ENCODE data around the gene HIPK2. TPM values are rescaled to one million over a fixed set of nuclear protein-coding genes. Genes with fewer than 3 reads are reported as not detected.

HIPK2 gene
- total RNA-seq, 1 donor from 2014 or later: 186 TPM

GRCh38 chr7:139735466-139735865 lies 42.3 kb downstream of the HIPK2 start:
- no peak for DNase-seq (ENCODE audit: low read depth)

GRCh38 chr7:139734395-139734794 lies 43.4 kb downstream of the HIPK2 start:
- peak; percentile 87 for DNase-seq (ENCODE audit: low read depth)

GRCh38 chr7:139733751-139734150 lies 44.0 kb downstream of the HIPK2 start:
- DNase-seq (ENCODE audit: low read depth): no peak

GRCh38 chr7:139732471-139733167 lies 45.2 kb downstream of the HIPK2 start:
- no peak for DNase-seq (ENCODE audit: low read depth)

DNA sequence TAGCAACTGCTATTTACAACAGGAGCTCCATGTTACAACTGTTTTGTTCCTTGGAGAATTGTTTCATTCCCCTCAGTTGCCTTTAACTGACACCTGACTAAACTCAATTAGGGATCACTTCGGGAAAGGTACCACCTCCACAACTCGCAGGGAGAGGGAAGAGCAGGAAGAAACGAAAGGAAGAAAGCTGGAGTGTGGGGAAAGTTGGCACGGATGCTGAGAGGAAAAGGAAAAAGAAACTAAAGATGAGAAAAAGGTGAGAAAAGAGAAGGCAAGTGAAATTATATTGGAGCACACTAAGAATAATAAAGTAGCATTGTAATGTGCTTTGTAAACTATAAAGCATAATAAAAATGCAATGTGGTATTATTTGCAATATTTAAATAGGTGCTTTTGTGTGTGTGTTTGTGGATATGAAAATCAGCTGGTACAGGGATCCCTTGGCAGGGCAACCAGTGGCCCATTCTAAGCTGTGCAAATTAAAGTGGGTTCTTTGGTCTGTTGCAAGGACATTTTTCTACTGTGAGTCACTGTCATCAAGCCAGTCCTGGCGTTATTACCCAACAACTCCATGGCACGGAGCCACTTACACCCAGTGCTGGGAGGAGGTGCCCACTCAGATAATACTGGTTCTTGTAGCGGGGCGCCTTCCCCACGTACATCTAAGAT lies 45.9 kb downstream of the HIPK2 start:
- DNase-seq (ENCODE audit: low read depth): peak; percentile 98

- DNase-seq (ENCODE audit: low read depth): peak; percentile 77
Measured at GRCh38 chr7:139730746-139731612, 46.8 kb downstream of the HIPK2 start.

DNA sequence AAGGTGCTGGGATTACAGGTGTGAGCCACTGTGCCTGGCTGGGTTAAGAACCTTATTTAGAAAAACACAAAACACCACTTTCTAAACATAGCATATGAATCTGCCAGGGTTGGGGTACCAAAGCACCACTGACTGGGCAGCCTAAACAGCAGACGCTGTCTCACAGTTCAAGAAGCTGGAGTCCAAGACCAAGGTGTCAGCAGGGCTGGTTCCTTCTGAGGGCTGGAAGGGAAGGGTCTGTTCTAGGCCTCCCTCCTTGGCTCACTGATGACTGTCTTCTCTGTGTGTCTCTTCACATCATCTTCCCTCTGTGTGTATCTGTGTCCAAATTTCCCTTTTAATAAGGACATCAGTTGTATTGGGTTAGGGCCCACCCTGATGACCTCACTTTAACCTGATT lies 49.6 kb downstream of the HIPK2 start:
- no peak for DNase-seq (ENCODE audit: low read depth)

DNA sequence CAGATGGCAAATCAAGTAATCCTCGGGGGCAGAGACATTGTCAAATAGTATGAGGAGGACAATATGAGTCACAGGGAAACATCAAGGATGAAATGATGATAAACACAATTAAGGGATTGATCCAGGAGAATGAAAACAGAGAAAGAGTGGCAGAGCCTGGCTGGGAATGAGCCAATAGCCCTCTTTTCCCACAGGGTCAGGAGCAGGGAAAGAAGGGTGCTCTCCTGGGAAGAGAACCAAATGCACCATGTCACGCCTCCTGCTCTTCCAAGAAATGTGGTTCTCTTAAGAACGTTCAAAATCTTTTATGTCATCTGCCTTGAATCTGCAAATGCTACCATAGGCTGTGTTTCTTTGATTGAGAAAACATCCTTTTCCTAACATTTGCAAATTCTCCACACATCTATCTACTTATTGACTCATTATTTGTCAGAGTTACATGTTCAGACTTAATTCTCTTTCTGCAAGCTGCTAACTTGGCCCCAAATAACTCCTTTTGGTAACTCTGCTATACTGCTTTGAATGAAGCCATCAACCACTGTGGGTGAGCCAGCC lies 50.6 kb downstream of the HIPK2 start:
- peak; percentile 59 for DNase-seq (ENCODE audit: low read depth)

DNA sequence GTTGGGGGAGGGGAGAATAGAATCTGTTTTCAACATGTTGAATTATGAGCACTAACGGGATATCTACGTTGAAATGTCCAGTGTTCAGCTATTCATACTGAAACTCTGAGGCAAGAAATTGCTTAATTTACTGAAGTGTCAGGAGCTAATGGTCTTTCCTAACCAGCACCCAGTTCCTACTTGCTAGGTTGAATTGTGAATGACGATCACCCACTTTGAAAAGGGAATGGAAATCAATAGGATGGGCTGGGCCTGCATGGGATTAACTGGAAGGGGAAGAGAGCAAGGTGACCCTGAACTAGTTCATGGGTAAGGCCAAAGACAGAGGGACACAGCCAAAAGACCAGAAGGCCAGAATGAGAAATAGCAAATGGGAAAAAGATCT lies 51.3 kb downstream of the HIPK2 start:
- no peak for DNase-seq (ENCODE audit: low read depth)

DNA sequence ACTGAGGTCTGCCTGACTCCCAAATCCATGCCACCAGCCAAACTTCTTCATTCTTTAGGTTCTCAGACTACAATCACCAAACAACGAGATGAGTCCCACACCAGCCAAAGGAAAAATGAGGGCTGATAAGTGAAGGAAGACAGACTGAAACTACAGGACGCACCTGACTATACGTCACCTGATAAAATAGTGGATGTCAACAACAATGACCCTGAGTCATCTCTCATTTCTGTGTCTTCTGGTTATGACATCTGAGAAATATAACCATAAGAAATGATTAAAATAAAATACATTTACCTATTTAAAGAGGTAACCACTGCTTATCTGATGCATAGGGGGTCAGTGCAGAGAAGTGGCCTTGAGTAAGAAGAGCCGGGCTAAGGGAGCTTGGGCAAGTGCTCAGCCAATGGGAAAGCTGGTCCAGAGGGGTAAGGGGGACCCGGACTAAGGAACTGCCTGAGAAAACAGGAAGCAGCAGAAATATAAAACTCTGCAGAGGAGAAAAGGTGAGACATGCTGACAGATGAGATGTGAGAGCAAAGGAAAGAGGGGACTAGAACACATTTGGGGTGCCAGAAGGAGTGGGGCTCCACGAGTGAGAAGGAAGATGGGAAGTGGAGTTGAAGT lies 51.8 kb downstream of the HIPK2 start:
- no peak for DNase-seq (ENCODE audit: low read depth)

- peak; percentile 64 for DNase-seq (ENCODE audit: low read depth)
Measured at GRCh38 chr7:139725077-139725476, 52.7 kb downstream of the HIPK2 start.

DNA sequence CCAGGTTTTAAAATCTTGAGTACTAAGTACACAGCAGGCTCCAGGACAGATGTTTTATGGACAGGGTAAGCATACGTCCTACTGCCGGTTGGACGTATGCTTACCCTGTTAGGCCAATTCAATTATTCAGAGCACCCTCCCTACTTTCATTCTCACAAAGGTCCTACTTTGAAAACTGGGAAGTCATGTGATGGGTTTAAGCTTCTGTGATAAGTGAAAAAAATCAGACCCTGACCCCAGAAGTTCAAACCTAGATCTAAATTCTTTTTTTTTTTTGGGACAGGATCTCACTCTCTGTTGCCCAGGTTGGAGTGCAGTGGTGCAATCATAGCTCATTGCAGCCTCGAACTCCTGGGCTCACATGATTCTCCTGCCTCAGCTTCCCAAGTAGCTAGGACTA lies 55.2 kb downstream of the HIPK2 start:
- no peak for DNase-seq (ENCODE audit: low read depth)

DNA sequence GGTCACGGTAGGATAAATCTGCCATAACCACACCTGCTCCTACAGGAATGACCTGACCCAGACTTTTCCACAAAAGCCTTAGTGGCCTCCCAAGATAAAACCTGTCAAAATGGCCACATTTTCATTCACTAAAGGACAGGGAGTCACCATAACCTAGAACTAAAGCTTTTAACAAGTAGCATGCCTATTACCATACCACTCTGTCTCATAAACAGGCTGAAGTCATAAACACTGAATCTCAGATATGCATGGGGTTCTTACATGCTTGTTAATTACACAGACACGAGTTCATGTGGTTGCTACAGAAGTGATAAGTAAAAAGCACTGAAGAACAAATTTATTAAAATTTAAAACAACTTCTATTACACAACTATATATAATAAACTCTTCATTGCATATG lies 56.0 kb downstream of the HIPK2 start:
- DNase-seq (ENCODE audit: low read depth): no peak

DNA sequence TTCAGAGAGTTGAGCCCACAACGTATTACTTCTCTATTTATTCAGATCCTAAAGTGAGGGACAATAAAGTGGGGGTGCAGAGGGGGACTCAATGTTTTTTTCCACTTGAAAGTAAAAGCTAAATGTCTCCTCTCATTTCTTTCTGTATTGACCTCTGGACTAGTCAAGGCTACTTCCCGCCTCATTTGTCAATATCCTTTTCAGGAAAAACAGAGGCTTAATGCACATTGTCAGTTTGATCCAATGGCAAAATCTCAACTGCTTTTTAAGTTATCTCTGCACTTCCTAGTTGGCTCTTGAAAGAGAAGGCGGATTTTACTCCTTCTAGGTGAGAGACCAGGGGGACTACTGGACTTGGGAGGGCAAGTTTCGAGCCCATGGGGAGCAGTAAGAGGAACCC lies 56.4 kb downstream of the HIPK2 start:
- no peak for DNase-seq (ENCODE audit: low read depth)

- no peak for DNase-seq (ENCODE audit: low read depth)
Measured at GRCh38 chr7:139720705-139721231, 57.0 kb downstream of the HIPK2 start.

DNA sequence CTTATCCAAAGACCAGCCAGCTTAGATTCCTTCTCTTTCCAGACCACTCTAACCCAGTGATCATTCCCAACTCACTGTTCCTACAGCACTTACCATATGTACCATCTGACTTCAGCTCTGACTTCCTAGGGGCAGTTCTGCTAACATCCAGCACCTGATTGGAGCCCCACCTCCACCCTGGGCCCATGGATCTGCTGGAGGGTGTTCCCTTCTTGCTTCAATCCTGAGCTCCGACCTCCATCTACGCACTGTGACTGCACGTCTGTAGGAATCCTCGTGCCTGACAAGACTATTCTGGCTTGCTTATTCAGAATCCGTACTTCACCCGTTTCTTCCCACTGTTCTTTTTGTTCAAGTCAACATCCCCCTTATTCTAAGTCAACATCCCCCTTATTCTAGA lies 57.6 kb downstream of the HIPK2 start:
- no peak for DNase-seq (ENCODE audit: low read depth)

DNA sequence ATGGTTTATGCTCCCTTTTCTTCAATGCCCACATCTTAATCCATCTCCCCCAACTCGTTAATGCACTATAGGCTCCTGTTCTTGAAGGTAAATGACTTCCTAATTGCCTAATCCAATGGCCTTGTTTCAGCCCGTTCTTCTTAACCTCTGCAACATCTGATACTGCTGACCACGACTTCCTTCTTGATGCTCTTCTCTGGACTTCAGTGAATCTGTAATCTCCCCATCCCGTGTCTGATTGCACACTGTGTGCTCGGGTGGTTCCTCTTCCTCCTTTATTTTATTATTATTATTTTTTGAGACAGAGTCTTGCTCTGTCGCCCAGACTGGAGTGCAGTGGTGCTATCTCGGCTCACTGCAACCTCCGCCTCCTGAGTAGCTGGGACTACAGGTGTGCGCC lies 58.9 kb downstream of the HIPK2 start:
- DNase-seq (ENCODE audit: low read depth): no peak

DNA sequence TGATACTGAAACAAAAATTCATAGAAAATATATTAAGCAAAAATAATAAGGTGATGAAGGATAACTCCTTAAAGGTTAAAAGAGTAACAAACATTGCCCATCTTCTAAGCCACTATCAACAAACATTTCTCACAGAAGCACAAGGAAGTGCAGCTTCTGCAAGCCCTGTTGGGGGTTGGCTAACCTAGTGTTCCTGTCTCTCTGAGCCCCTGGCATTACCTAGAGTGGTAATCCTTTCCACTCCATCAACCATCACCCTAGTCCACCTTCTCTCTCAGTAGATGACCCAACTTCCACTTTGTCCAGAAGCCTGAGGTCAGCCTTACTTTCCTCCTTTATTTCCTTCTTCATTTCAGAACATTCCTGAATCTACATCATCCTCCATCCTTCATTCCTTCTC lies 59.7 kb downstream of the HIPK2 start:
- no peak for DNase-seq (ENCODE audit: low read depth)

DNA sequence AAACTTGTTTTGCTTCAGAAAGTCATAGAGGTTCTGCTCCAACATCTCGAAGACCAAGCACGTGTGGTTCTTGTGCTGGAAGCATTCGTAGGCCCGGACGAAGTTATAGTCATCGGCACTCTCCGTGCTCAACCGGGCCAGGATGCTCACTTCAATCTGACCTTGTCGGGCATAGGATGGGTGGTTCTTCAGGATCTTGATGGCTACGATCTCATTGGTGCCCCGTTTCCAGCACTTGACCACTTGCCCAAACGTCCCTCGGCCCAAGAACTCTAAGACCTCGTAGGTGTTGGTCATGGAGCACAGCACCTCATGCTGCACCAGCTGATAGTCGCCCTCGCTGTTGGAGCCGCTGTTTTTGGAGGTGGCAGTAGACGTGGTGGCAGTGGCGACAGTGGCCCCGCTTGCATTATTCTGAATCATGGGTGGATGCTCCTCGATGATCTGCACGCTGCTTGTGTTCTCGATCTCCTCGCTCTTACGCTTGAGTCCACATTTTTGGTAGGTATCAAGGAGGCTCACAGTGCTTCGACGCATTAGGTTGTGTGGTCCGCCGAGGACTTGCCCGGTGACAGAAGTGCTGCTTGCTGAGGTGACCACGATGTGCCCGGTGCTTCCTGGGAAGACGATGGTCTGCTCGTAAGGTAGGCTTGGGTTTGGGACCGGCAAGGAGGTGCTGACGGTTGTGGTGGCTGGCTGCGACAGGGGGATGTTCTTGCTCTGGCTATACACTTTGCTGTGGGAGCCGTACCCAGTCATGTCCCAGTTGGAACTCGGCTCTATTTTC lies 61.4 kb downstream of the HIPK2 start:
- DNase-seq (ENCODE audit: low read depth): no peak

DNA sequence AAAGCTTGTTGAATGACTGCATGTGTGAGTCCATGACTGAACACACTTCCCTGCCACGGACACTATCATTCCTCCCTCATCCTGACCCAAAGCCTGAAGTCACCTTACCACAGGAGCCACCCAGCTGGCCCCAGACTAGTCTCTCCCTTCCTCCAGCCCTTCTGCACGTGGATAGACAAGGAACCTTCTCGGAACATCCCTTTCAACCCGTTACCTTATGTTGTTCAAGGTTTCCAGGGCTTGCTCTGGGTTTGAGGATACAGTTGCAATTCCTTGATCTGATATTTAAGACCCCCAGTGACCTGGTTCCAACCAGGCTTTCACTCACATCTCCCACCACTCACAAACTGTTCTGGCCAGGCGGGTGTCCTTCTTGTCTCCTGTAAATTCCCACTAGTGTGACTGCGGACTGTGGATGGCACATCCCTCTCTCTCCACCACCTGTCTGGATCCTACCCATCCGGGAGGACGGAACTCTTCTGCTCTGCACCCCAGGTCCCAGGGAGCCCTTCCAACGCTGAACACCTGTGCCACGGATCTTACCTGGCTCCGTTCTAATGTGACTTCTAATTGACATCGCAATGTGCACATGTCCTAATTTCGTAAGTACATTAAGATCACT lies 62.5 kb downstream of the HIPK2 start:
- no peak for DNase-seq (ENCODE audit: low read depth)
